WTC11 (cell line): ENCODE measurements around the gene CCDC158. TPM values are rescaled to one million over a fixed set of nuclear protein-coding genes. Genes with fewer than 3 reads are reported as not detected.

Experiments
- ATAC-seq: fragments of 200-7000 bp; cut with Tn5 transposase; 2 replicates; pipeline ENCODE4 v1.10.0; 2021; ENCODE audit warnings: mild to moderate bottlenecking, moderate library complexity
- CTCF ChIA-PET: fragments of 300-600 bp; sonication (Branson Sonifier 250); formaldehyde crosslinking; loops from one replicate; lab custom pipeline; 2021; ENCODE audit warnings: antibody characterized with exemption; lab: Charles Lee
- POLR2A ChIA-PET: fragments of 350-600 bp; sonication (Branson Sonifier 250); formaldehyde crosslinking; loops from one replicate; lab custom pipeline; 2021; ENCODE audit warnings: antibody characterized with exemption; lab: Charles Lee
- DNase-seq: peaks from one replicate; pipeline ENCODE4 v3.0.0; 2021; ENCODE audit warnings: low spot score
- H3K27ac Mint-ChIP-seq: 2 replicates; pipeline ENCODE4 v1.8.0; 2021; ENCODE audit warnings: mixed read lengths
- H3K27me3 Mint-ChIP-seq: 2 replicates; pipeline ENCODE4 v1.8.0; 2021; ENCODE audit warnings: low read depth, mild to moderate bottlenecking, moderate library complexity, mixed read lengths
- H3K36me3 Mint-ChIP-seq: 2 replicates; pipeline ENCODE4 v1.8.0; 2021; ENCODE audit warnings: mixed read lengths
- H3K4me1 Mint-ChIP-seq: 2 replicates; pipeline ENCODE4 v1.8.0; 2022; ENCODE audit warnings: mixed read lengths
- H3K4me3 Mint-ChIP-seq: 2 replicates; pipeline ENCODE4 v1.8.0; 2021; ENCODE audit warnings: mild to moderate bottlenecking, moderate library complexity, mixed read lengths
- H3K9me3 Mint-ChIP-seq: 2 replicates; pipeline ENCODE4 v1.8.0; 2021; ENCODE audit warnings: mixed read lengths
- ATF1 ChIP-seq: sonication (generic); formaldehyde crosslinking; IDR thresholded peaks from 2 replicates; pipeline ENCODE4 v1.8.1; 2023; ENCODE audit warnings: mild to moderate bottlenecking, moderate library complexity, missing genetic modification reagents
- ELF4 ChIP-seq: sonication (generic); formaldehyde crosslinking; IDR thresholded peaks from 2 replicates; pipeline ENCODE4 v1.8.1; 2022; ENCODE audit warnings: low read depth, mild to moderate bottlenecking, moderate library complexity, missing genetic modification reagents
- EMX1 ChIP-seq: fragments of 250-450 bp; sonication (Bioruptor Pico); IDR thresholded peaks from 2 replicates; pipeline ENCODE4 v1.8.0; 2021; ENCODE audit warnings: mild to moderate bottlenecking
- FOXK1 ChIP-seq: sonication (generic); formaldehyde crosslinking; IDR thresholded peaks from 2 replicates; pipeline ENCODE4 v1.8.0; 2022; ENCODE audit warnings: mild to moderate bottlenecking, moderate library complexity, missing genetic modification reagents
- HMGA2 ChIP-seq: fragments of 250-450 bp; sonication (Bioruptor Pico); IDR thresholded peaks from 2 replicates; pipeline ENCODE4 v1.4.0; 2021; ENCODE audit warnings: mild to moderate bottlenecking, moderate library complexity
- JAZF1 ChIP-seq: fragments of 250-450 bp; sonication (Bioruptor Pico); IDR thresholded peaks from 2 replicates; pipeline ENCODE4 v1.9.0; 2021; ENCODE audit warnings: moderate library complexity, mild to moderate bottlenecking, inconsistent platforms
- MXD4 ChIP-seq: fragments of 250-450 bp; sonication (Bioruptor Pico); IDR thresholded peaks from 2 replicates; pipeline ENCODE4 v1.8.0; 2021; ENCODE audit warnings: mild to moderate bottlenecking, moderate library complexity, borderline replicate concordance
- OVOL2 ChIP-seq: fragments of 250-450 bp; sonication (Bioruptor Pico); IDR thresholded peaks from 2 replicates; pipeline ENCODE4 v1.9.0; 2021; ENCODE audit warnings: mild to moderate bottlenecking, borderline replicate concordance
- RELA ChIP-seq: sonication (generic); formaldehyde crosslinking; IDR thresholded peaks from 2 replicates; pipeline ENCODE4 v1.8.1; 2022; ENCODE audit warnings: missing genetic modification reagents, mild to moderate bottlenecking, borderline replicate concordance
- ZNF232 ChIP-seq: sonication (generic); formaldehyde crosslinking; IDR thresholded peaks from 2 replicates; pipeline ENCODE4 v1.8.0; 2022; ENCODE audit warnings: mild to moderate bottlenecking, missing genetic modification reagents
- ZNF416 ChIP-seq: fragments of 250-450 bp; sonication (Bioruptor Pico); IDR thresholded peaks from 2 replicates; pipeline ENCODE4 v1.9.0; 2021; ENCODE audit warnings: mild to moderate bottlenecking, inconsistent platforms
- ZNF423 ChIP-seq: fragments of 250-450 bp; sonication (Bioruptor Pico); IDR thresholded peaks from 2 replicates; pipeline ENCODE4 v2.1.2; 2022; ENCODE audit warnings: mild to moderate bottlenecking, moderate library complexity
- ZNF671 ChIP-seq: fragments of 250-450 bp; sonication (Bioruptor Pico); IDR thresholded peaks from 2 replicates; pipeline ENCODE4 v1.8.0; 2021; ENCODE audit warnings: mild to moderate bottlenecking
- total RNA-seq: library from RNA; stranded (reverse); gene quantifications from 3 replicates; pipeline ENCODE4 v1.2.3, GENCODE V29; 2021
- TF ChIP-seq, protein P1 (sequence below): sonication (generic); formaldehyde crosslinking; IDR thresholded peaks from 2 replicates; pipeline ENCODE4 v1.8.1; 2022; ENCODE audit warnings: mild to moderate bottlenecking, missing genetic modification reagents, moderate library complexity, borderline replicate concordance
- TF ChIP-seq, protein P2 (sequence below): sonication (generic); formaldehyde crosslinking; IDR thresholded peaks from 2 replicates; pipeline ENCODE4 v1.8.1; 2023; ENCODE audit warnings: mild to moderate bottlenecking, missing genetic modification reagents, moderate library complexity
- TF ChIP-seq, protein P3 (sequence below): sonication (generic); formaldehyde crosslinking; IDR thresholded peaks from 2 replicates; pipeline ENCODE4 v1.8.0; 2023; ENCODE audit warnings: missing genetic modification reagents
- TF ChIP-seq, protein P4 (sequence below): fragments of 250-450 bp; sonication (Bioruptor Pico); IDR thresholded peaks from 2 replicates; pipeline ENCODE4 v1.9.0; 2021; ENCODE audit warnings: mild to moderate bottlenecking, borderline replicate concordance

Gene CCDC158
- total RNA-seq, 1 experiment from 2014 or later = 0.15 TPM

DNA sequence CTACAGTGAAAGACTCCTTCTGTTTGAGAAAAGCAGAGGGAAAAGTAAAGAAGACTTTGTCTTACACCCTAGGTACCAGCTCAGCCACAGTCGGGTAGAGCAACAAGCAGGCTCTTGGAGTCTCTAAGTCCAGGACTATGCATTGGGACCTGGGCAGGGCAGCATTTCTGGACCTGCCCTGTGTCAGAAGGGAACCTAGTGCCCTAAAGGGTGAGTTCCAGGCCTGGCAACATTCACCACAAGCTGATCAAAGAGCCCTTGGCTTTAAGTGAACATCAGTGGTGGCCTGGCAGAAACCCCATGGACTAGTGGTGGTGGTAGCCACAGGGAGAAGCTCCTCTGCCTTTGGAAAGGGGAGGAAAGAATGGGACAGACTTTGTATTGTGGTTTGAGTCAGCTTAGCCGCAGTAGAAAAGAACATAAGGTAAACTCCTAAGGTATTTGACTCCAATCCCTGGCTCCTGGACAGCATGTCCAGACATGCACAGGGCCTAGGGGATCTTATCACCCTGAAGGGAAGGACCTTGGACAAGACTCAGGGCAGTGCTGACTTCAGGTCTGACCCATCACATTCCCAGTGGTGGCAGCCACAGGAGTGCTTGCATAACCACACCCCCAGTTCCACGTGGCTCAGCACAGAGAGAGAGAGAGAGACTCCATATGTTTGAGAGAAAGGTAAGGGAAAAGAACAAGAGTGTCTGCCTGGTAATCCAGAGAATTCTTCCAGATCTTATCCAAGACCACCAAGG, 32.6 kb downstream of the CCDC158 start:
- H3K27me3 Mint-ChIP-seq = no peaks in the 10 kb centered on the region
- H3K4me1 Mint-ChIP-seq = peaks cover 45% of the 10 kb centered on the region
- peaks cover 32% of the 10 kb centered on the region for H3K36me3 Mint-ChIP-seq
- no peak for TF ChIP-seq HMGA2 (CRISPR knock-in tag)
- TF ChIP-seq, protein P1, sequence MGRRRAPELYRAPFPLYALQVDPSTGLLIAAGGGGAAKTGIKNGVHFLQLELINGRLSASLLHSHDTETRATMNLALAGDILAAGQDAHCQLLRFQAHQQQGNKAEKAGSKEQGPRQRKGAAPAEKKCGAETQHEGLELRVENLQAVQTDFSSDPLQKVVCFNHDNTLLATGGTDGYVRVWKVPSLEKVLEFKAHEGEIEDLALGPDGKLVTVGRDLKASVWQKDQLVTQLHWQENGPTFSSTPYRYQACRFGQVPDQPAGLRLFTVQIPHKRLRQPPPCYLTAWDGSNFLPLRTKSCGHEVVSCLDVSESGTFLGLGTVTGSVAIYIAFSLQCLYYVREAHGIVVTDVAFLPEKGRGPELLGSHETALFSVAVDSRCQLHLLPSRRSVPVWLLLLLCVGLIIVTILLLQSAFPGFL (CRISPR knock-in tag) = no peak
- TF ChIP-seq ELF4 (CRISPR knock-in tag) = no peak
- TF ChIP-seq, protein P2, sequence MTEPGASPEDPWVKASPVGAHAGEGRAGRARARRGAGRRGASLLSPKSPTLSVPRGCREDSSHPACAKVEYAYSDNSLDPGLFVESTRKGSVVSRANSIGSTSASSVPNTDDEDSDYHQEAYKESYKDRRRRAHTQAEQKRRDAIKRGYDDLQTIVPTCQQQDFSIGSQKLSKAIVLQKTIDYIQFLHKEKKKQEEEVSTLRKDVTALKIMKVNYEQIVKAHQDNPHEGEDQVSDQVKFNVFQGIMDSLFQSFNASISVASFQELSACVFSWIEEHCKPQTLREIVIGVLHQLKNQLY (CRISPR knock-in tag) = no peak
- TF ChIP-seq OVOL2 (CRISPR knock-in tag) = no peak
- TF ChIP-seq RELA (CRISPR knock-in tag) = no peak
- no peak for TF ChIP-seq ZNF423 (CRISPR knock-in tag)
- TF ChIP-seq ZNF671 (CRISPR knock-in tag) = no peak
- TF ChIP-seq MXD4 (CRISPR knock-in tag) = no peak
- no peak for TF ChIP-seq ZNF232 (CRISPR knock-in tag)
- ChIA-PET CTCF (interaction anchor here (0.7 to 1.6 kb wide), 2 partner anchors 10 to 481 kb away, joined by 3 to 4 read pairs; no protein-coding TSS in a partner anchor), POLR2A (no interaction called here)
- no peak overlapping the region for H3K4me3 Mint-ChIP-seq
- peaks cover 54% of the 10 kb centered on the region for H3K9me3 Mint-ChIP-seq
- peak; percentile 73 for ATAC-seq
- no peak overlapping the region for H3K27ac Mint-ChIP-seq
- no peak for DNase-seq

DNA sequence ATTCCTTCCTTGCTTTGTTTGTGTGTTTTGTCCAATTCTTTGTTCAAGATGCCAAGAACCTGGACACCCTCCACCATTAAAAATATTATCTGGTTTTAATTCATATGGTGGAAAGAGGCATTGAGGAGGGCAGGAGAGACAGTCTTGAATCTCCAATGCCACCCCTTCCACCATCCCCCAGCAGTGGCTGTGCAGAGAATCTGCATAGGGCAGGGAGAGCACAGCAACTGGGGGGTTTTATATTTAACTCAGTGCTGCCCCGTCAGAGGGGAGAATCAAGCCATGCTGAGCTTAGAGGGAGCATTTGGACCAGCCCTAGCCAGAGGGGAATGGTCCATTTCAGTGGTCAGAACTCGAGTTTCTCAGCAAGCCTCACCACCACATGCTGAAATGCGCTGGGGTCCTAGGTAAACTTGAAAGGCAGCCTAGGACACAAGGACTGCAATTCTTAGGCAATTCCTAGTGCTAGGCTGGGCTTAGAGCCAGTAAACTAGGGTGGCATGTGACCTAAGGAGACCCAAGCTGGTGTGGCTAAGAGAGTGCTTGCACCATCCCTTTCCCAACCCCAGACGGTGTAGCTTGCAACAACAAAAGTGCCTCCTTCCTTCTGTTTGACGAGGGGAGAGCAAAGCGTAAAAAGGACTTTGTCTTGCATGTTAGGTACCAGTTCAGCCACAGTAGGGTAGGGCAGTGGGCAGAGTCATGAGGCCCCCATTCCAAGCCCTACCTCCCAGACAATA, 34.2 kb downstream of the CCDC158 start:
- Mint-ChIP-seq H3K27me3 (no peaks in the 10 kb centered on the region), H3K4me3 (no peak overlapping the region), H3K27ac (no peak overlapping the region), H3K4me1 (peaks cover 45% of the 10 kb centered on the region), H3K36me3 (peaks cover 26% of the 10 kb centered on the region), H3K9me3 (peaks cover 42% of the 10 kb centered on the region)
- DNase-seq = no peak
- ChIA-PET POLR2A (no interaction called here), CTCF (interaction anchor here (0.6 to 1.1 kb wide), 2 partner anchors 9 to 206 kb away, joined by 4 read pairs; no protein-coding TSS in a partner anchor)
- ATAC-seq = no peak
- no peak for TF ChIP-seq FOXK1 (CRISPR knock-in tag)
- TF ChIP-seq, protein P3, sequence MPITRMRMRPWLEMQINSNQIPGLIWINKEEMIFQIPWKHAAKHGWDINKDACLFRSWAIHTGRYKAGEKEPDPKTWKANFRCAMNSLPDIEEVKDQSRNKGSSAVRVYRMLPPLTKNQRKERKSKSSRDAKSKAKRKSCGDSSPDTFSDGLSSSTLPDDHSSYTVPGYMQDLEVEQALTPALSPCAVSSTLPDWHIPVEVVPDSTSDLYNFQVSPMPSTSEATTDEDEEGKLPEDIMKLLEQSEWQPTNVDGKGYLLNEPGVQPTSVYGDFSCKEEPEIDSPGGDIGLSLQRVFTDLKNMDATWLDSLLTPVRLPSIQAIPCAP (CRISPR knock-in tag) = no peak
- no peak for TF ChIP-seq ZNF416 (CRISPR knock-in tag)
- TF ChIP-seq EMX1 = no peak
- TF ChIP-seq JAZF1 (CRISPR knock-in tag) = no peak
- TF ChIP-seq, protein P4, sequence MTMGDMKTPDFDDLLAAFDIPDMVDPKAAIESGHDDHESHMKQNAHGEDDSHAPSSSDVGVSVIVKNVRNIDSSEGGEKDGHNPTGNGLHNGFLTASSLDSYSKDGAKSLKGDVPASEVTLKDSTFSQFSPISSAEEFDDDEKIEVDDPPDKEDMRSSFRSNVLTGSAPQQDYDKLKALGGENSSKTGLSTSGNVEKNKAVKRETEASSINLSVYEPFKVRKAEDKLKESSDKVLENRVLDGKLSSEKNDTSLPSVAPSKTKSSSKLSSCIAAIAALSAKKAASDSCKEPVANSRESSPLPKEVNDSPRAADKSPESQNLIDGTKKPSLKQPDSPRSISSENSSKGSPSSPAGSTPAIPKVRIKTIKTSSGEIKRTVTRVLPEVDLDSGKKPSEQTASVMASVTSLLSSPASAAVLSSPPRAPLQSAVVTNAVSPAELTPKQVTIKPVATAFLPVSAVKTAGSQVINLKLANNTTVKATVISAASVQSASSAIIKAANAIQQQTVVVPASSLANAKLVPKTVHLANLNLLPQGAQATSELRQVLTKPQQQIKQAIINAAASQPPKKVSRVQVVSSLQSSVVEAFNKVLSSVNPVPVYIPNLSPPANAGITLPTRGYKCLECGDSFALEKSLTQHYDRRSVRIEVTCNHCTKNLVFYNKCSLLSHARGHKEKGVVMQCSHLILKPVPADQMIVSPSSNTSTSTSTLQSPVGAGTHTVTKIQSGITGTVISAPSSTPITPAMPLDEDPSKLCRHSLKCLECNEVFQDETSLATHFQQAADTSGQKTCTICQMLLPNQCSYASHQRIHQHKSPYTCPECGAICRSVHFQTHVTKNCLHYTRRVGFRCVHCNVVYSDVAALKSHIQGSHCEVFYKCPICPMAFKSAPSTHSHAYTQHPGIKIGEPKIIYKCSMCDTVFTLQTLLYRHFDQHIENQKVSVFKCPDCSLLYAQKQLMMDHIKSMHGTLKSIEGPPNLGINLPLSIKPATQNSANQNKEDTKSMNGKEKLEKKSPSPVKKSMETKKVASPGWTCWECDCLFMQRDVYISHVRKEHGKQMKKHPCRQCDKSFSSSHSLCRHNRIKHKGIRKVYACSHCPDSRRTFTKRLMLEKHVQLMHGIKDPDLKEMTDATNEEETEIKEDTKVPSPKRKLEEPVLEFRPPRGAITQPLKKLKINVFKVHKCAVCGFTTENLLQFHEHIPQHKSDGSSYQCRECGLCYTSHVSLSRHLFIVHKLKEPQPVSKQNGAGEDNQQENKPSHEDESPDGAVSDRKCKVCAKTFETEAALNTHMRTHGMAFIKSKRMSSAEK (CRISPR knock-in tag) = no peak
- TF ChIP-seq ATF1 (CRISPR knock-in tag) = no peak
- TF ChIP-seq, all 79 proteins: peak for 0
